Activated naive CD4-positive, alpha-beta T cell treated with anti-CD3 and anti-CD28 coated beads for 36 hours (primary cell): ENCODE data around the gene SCAMP4. TPM values are rescaled to one million over a fixed set of nuclear protein-coding genes. Genes with fewer than 3 reads are reported as not detected.
A peak's percentile ranks its signal among the peaks of the same experiment; 100 is the strongest.

Source experiments
- CTCF ChIA-PET: fragments of 350-600 bp; sonication (Branson Sonifier 250); formaldehyde crosslinking; loops from one replicate; lab custom pipeline; 2021; ENCODE audit warnings: antibody characterized with exemption; lab: Charles Lee
- DNase-seq: peaks from one replicate; pipeline ENCODE4 v3.0.0-alpha.2; 2020
- H3K27ac Mint-ChIP-seq: one replicate; pipeline ENCODE4 v1.8.0; 2021; ENCODE audit warnings: mild to moderate bottlenecking, mixed read lengths
- H3K27me3 Mint-ChIP-seq: one replicate; pipeline ENCODE4 v1.8.0; 2021; ENCODE audit warnings: low read depth, mixed read lengths
- H3K36me3 Mint-ChIP-seq: one replicate; pipeline ENCODE4 v1.8.0; 2021; ENCODE audit warnings: low read depth, mixed read lengths
- H3K4me1 Mint-ChIP-seq: one replicate; pipeline ENCODE4 v1.8.0; 2021; ENCODE audit warnings: low read depth, mixed read lengths
- H3K4me3 Mint-ChIP-seq: one replicate; pipeline ENCODE4 v1.8.0; 2021; ENCODE audit warnings: mild to moderate bottlenecking, moderate library complexity, mixed read lengths
- H3K9me3 Mint-ChIP-seq: one replicate; pipeline ENCODE4 v1.8.0; 2021; ENCODE audit warnings: mixed read lengths
- intact Hi-C: fragments of 100-400 bp; cut with micrococcal nuclease; formaldehyde crosslinking; loops from one replicate; pipeline ENCODE4 v1.15.1; 2023
- total RNA-seq, 2 experiments: library from RNA; stranded (reverse); gene quantifications; one replicate each; pipeline ENCODE4 v1.2.3, GENCODE V29; 2021

The SCAMP4 gene
- total RNA-seq, 2 experiments from 2014 or later, result 12.1 to 14.5 TPM

DNA sequence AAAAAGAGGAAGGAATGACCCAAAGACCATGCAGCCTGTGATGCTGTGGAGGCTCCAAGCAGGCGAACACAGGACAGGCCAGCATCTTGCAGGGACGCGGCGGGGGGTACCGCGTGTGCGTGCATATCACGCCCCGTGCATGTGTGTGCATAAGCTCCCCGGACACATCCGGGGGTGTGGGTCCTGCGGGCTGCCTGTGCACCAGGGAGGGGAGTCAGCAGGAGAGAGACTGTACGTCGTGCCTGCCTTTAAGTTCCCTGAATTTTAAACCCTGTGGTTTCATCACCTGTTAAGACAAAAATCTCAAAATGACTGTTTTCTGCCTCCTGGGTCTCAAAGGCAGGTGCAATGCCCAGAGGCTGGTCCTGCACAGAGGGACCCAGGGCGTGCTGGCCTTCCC, 16.6 kb downstream of the SCAMP4 start:
- Mint-ChIP-seq H3K36me3 (peaks cover 5% of the 10 kb centered on the region), H3K27ac (no peak overlapping the region), H3K4me1 (peaks cover 5% of the 10 kb centered on the region), H3K4me3 (no peak overlapping the region), H3K27me3 (no peaks in the 10 kb centered on the region), H3K9me3 (no peaks in the 10 kb centered on the region)
- no peak for DNase-seq
- intact Hi-C loops, result no loop called here
- CTCF ChIA-PET, result no interaction called here

DNA sequence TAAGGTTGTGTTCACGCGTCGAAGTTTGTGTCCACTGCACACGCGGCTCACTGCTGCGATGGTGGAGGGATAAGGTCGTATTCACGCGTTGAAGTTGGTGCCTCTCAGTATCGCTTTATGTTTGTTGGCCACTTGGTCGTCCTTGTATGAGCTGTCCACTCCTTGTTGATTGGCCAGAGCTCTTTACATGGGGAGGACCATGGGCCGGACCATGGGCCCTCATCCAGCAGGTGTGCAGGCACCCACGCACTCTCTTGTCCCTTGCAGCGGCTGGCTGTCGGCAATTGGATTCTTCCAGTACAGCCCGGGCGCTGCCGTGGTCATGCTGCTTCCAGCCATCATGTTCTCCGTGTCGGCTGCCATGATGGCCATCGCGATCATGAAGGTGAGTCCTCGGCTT, 17.6 kb downstream of the SCAMP4 start:
- Mint-ChIP-seq H3K27ac (no peak overlapping the region), H3K36me3 (peaks cover 5% of the 10 kb centered on the region), H3K27me3 (no peaks in the 10 kb centered on the region), H3K4me1 (peaks cover 8% of the 10 kb centered on the region), H3K4me3 (no peak overlapping the region), H3K9me3 (no peaks in the 10 kb centered on the region)
- CTCF ChIA-PET, result interaction anchor here (0.6 kb wide), 1 partner anchor 550 kb away, joined by 3 read pairs; no protein-coding TSS in a partner anchor
- no peak for DNase-seq
- intact Hi-C loops, result no loop called here

DNA sequence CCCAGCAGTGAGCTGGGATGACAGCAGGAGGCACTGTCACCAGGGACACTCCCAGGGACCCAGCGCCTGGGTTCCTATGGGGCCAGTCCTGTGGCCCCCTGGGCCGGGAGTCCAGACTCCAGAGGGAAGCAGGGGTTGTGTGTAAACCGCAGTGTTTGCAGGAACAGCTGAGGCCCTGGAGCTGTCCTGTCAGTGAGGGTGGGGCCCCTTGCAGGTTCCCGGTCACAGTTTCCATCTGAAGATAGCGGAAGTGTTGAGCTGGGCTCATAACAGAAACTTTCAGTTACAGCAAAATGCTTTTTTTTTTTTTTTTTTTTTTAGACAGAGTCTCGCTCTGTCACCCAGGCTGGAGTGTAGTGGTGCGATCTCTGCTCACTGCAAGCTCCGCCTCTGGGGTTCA, 18.1 kb downstream of the SCAMP4 start:
- peak; percentile 74 for DNase-seq
- CTCF ChIA-PET, result interaction anchor here (0.6 to 1.0 kb wide), 3 partner anchors 26 to 549 kb away, joined by 3 to 4 read pairs (median 3); no protein-coding TSS in a partner anchor
- Mint-ChIP-seq H3K4me1 (peaks cover 10% of the 10 kb centered on the region), H3K9me3 (no peaks in the 10 kb centered on the region), H3K36me3 (peaks cover 5% of the 10 kb centered on the region), H3K27me3 (no peaks in the 10 kb centered on the region), H3K4me3 (no peak overlapping the region), H3K27ac (peak overlapping the region; percentile 75)
- intact Hi-C loops, result no loop called here

DNA sequence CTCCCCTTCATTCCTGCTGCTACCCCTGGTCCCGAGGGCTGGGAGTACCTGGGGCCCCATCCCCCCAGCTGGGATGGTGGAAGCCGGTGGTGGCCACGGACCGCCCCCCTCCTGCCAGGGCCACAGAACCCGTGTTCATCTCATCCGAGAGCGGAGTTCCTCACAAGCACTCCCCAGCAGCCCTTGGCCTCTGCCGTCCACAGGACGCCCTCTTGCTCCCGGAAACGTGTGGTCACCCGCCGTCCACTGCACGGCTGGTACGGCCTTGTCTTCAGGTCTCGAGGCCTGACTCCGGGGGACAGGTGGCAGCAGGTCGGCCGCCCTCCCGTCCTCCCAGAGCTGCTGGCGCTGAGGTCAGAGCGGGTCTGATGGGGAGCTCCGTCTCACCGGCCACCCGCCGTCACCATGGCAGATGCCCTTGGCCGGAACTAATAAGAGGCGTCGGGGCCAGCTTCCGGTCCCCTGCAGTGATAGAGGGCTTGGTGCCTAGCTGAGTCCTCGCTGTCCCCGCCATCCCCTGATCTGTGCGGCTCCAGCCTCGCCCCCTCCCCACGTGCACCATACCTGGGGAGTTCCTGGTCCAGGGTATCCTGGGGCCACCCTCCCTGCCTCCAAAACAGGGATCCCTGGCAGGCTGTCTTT, 19.2 kb downstream of the SCAMP4 start:
- DNase-seq, result no peak
- Mint-ChIP-seq H3K36me3 (peaks cover 2% of the 10 kb centered on the region), H3K27ac (no peak overlapping the region), H3K9me3 (no peaks in the 10 kb centered on the region), H3K27me3 (no peaks in the 10 kb centered on the region), H3K4me3 (no peak overlapping the region), H3K4me1 (peaks cover 15% of the 10 kb centered on the region)
- intact Hi-C loops, result no loop called here
- CTCF ChIA-PET, result interaction anchor here (0.5 to 1.0 kb wide), 3 partner anchors 27 to 229 kb away, joined by 3 to 4 read pairs (median 3); no protein-coding TSS in a partner anchor

DNA sequence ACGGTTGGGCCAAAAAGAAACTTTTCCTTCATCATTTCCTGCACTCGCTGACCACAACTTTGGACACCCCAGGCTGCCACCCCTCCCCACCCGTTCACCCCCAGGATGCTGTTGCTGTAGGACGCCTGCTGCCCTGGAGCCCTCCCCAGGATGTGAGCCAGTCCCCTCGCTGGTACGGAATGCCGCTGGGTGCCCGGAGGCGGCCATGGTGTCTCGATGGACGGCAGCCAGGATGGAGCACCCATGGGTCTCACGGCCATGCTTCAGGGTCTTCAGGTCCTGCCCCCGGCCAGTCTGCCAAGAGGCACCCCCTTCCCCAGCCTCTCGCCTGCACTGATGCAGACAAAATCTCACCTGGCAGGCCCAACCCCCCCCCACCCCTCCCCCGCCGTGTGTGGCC, 20.3 kb downstream of the SCAMP4 start:
- no peak for DNase-seq
- H3K9me3 Mint-ChIP-seq, result no peaks in the 10 kb centered on the region
- H3K4me1 Mint-ChIP-seq, result peaks cover 24% of the 10 kb centered on the region
- CTCF ChIA-PET, result no interaction called here
- intact Hi-C loops, result no loop called here
- H3K27me3 Mint-ChIP-seq, result no peaks in the 10 kb centered on the region
- no peak overlapping the region for H3K4me3 Mint-ChIP-seq
- no peak overlapping the region for H3K27ac Mint-ChIP-seq
- H3K36me3 Mint-ChIP-seq, result peaks cover 2% of the 10 kb centered on the region

DNA sequence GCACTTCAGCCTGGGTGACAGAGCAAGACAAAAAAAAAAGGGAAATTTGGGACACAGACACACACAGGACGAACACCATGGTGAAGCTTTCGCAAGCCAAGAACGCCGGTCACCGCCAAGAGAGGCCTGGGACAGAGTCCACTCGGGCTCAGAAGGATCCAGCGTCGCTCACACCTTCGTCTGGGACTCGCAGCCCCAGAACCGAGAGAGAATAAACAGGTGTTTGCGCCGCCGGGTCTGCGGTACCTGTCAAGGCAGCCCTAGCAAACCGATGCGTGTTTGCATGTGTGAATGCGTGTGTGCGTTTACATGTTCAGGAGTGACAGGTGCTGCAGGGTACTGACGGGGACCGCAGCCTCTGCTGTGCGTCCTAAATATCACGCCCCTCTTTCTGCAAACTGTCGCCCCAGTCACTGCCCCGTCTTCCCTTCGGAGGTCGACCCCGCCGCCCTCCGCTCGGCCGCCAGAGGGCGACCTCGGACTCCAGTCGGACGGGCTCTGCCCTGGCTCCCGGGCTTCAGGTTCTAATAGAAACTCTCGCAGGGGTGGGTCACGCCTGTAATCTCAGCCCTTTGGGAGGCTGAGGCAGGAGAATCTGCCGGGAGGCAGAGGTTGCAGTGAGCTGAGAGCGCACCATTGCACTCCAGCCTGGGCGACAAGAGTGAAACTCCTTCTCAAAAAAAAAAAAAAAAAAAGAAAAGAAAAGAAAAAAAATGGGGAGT, 24.0 kb downstream of the SCAMP4 start:
- H3K4me1 Mint-ChIP-seq, result peaks cover 18% of the 10 kb centered on the region
- peaks cover 10% of the 10 kb centered on the region for H3K9me3 Mint-ChIP-seq
- H3K36me3 Mint-ChIP-seq, result no peaks in the 10 kb centered on the region
- peak overlapping the region; percentile 65 for H3K4me3 Mint-ChIP-seq
- peak; percentile 78 for DNase-seq
- no peak overlapping the region for H3K27ac Mint-ChIP-seq
- CTCF ChIA-PET, result interaction anchor here (0.7 to 1.9 kb wide), 11 partner anchors 8 to 168 kb away, joined by 3 to 10 read pairs (median 5); partner anchors contain the start of gene IZUMO4
- intact Hi-C loops, result loop anchor here (1.0 kb wide), 2 partner anchors 13 to 140 kb away; no protein-coding TSS in a partner anchor
- H3K27me3 Mint-ChIP-seq, result no peaks in the 10 kb centered on the region

DNA sequence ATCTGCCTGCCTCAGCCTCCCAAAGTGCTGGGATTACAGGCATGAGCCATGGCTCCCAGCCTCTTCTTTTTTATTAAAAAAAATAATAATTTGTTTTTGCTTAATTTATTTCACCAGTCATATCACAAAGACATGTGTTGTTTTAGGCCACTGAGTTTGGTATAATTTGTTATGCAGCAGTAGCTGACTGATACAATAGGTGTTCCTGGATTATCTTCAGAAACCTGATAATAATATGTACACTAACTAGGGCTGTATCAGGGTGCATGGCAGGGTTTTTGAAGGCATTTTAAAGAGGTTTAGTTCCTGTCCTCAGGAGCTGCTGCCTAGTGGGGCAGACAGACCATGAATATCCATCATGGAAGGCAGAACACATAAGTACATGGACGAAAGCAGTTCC, 26.2 kb downstream of the SCAMP4 start:
- peaks cover 14% of the 10 kb centered on the region for H3K9me3 Mint-ChIP-seq
- H3K4me1 Mint-ChIP-seq, result peaks cover 18% of the 10 kb centered on the region
- CTCF ChIA-PET, result no interaction called here
- DNase-seq, result no peak
- no peak overlapping the region for H3K27ac Mint-ChIP-seq
- H3K27me3 Mint-ChIP-seq, result no peaks in the 10 kb centered on the region
- H3K4me3 Mint-ChIP-seq, result no peak overlapping the region
- peaks cover 2% of the 10 kb centered on the region for H3K36me3 Mint-ChIP-seq
- intact Hi-C loops, result no loop called here

DNA sequence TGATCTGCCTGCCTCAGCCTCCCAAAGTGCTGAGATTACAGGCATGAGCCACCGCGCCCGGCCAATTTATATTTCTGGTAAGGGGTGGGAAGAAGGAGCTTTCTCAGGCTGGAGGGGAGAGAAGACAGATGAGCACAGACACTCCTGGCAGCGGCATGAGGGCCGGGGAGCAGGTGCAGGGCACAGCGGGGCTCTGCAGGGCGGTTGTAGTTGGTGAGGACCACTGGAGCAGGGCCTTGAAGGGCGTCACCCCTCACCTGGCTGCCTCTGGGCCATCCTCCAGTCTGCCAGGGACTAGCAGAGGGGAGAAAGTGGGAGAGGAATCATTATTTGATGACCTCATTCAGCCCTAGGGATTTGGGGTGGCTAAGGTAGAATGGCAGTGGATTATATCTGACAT, 27.2 kb downstream of the SCAMP4 start:
- no peak for DNase-seq
- Mint-ChIP-seq H3K27ac (no peak overlapping the region), H3K4me3 (no peak overlapping the region), H3K36me3 (peaks cover 2% of the 10 kb centered on the region), H3K4me1 (peaks cover 18% of the 10 kb centered on the region), H3K27me3 (no peaks in the 10 kb centered on the region), H3K9me3 (peaks cover 14% of the 10 kb centered on the region)
- intact Hi-C loops, result no loop called here
- CTCF ChIA-PET, result no interaction called here

DNA sequence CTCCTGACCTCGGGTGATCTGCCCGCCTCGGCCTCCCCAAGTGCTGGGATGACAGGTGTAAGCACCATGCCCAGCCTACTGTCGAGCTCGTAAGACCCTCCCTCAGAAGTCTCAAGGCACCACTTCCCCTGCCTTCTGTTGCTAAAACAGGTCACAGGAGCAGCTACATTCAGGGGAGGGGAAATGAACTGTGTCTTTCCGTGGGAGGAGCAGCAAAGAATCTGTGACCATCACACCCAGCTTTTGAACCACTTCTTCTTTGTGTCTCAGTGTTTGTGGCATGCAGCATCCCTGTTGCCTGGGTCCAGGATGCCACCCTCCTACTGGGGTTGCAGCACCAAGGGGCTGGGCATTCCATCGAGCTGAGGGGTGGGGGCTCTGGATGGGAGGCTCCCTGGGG, 28.0 kb downstream of the SCAMP4 start:
- intact Hi-C loops, result no loop called here
- CTCF ChIA-PET, result no interaction called here
- Mint-ChIP-seq H3K36me3 (peaks cover 2% of the 10 kb centered on the region), H3K27me3 (no peaks in the 10 kb centered on the region), H3K27ac (no peak overlapping the region), H3K4me1 (peaks cover 14% of the 10 kb centered on the region), H3K4me3 (no peak overlapping the region), H3K9me3 (peaks cover 14% of the 10 kb centered on the region)
- no peak for DNase-seq

DNA sequence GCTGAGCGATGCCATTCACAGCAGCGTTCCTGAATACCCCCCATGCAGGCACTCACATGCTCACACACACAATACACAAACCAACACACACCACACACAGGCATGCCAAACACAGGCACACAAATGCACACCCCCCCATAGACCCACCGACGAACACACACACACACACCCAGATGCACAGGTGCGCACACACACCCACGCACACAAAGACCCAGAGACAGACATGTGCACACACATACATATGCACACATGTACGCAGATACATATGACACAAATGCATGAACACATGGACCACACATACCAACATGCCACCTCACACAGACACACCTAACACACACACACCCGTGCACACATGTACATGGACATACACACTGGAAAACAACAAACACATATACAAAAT, 28.7 kb downstream of the SCAMP4 start:
- no peaks in the 10 kb centered on the region for H3K27me3 Mint-ChIP-seq
- no peak overlapping the region for H3K4me3 Mint-ChIP-seq
- H3K9me3 Mint-ChIP-seq, result peaks cover 14% of the 10 kb centered on the region
- intact Hi-C loops, result no loop called here
- H3K4me1 Mint-ChIP-seq, result peaks cover 13% of the 10 kb centered on the region
- CTCF ChIA-PET, result no interaction called here
- no peak for DNase-seq
- peaks cover 2% of the 10 kb centered on the region for H3K36me3 Mint-ChIP-seq
- H3K27ac Mint-ChIP-seq, result no peak overlapping the region

DNA sequence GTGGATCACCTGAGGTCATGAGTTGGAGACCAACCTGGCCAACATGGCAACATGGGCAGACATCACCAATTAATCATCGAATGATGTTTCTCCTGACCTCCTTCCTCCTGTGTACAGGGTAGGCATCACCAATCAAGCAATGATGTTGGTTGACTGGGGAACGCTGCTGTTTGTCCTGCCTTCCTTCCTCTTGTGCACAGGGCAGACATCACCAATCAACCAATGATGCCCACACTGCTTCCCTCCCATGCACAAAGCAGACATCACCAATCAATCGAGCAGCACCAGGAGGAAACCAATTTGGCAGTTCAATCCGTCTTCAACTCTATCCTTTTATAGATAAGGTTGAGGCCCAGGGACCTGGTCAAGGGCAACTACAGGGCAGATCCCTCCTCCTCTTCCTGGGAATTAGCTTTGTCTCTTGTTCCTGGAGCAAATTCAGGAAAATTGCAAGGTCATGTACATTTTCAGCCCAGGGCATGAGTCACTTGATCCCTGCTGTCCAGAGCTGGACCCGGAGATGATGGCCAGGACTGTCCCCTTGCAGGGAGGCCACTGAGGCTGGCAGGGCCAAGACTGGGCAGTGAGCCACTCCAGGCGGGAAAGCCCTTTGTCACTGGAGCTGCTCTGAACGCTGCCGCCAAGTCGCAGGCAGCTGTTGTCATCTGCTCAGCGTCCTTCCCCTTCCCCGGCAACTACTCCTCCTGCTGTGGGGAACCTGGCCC, 30.4 kb downstream of the SCAMP4 start:
- Mint-ChIP-seq H3K9me3 (peaks cover 14% of the 10 kb centered on the region), H3K36me3 (peaks cover 2% of the 10 kb centered on the region), H3K4me1 (peaks cover 9% of the 10 kb centered on the region), H3K27me3 (no peaks in the 10 kb centered on the region), H3K27ac (no peak overlapping the region), H3K4me3 (no peak overlapping the region)
- DNase-seq, result peak; percentile 30
- intact Hi-C loops, result no loop called here
- CTCF ChIA-PET, result interaction anchor here (0.6 to 1.3 kb wide), 2 partner anchors 8 to 9 kb away, joined by 3 to 4 read pairs; no protein-coding TSS in a partner anchor

DNA sequence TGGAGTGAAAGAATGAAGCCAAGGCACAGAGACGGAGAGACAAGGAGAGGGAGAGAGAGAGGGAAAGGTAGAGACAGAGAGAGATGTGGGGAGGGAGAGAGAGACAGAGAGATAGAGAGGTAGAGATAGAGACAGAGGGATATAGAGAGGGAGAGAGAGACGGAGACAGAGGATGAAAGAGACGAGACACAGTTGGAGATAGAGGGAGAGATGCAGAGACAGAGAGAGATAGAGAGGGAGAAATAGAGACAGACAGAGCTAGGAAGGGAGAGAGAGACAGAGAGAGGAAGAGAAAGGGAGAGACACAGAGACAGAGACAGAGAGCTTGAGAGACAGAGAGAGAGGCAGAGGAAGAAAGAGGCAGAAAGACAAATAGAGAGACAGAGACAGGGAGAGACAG, 31.2 kb downstream of the SCAMP4 start:
- DNase-seq, result no peak
- Mint-ChIP-seq H3K36me3 (peaks cover 2% of the 10 kb centered on the region), H3K27ac (no peak overlapping the region), H3K9me3 (peaks cover 14% of the 10 kb centered on the region), H3K4me3 (no peak overlapping the region), H3K27me3 (no peaks in the 10 kb centered on the region), H3K4me1 (peaks cover 9% of the 10 kb centered on the region)
- CTCF ChIA-PET, result interaction anchor here (1.3 kb wide), 1 partner anchor 8 kb away, joined by 4 read pairs; no protein-coding TSS in a partner anchor
- intact Hi-C loops, result no loop called here
